ENCODE data around the gene DENND5B.

DNA sequence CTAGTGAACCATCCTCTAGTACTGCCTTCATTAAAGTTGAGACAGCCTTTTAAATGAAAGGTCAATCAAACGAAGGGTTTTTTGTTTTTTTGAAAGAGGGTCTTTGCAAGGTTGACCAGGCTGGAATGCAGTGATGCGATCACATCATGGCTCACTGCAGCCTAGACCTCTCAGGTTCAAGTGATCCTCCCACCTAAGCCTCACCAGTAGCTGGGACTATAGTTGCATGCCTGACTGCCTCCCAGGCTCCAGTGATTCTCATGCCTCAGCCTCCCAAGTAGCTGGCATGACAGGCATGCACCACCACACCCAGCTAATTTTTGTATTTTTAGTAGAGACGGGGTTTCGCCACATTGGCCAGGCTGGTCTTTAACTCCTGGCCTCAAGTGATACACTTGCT lies 150.3 kb downstream of the DENND5B start:
- TF ChIP-seq POLR2AphosphoS5 (IDR thresholded peaks at IDR 0.05; ENCODE audit: low read depth, low read length) (no peak), SIN3A (IDR thresholded peaks at IDR 0.05; ENCODE audit: borderline replicate concordance, insufficient read depth, low read length) (no peak), REST (IDR thresholded peaks at IDR 0.05; ENCODE audit: insufficient read depth in 1 of 2, low read depth in 2 of 2, low read length in 2 of 2) (no peak)

All from PFSK-1 (cell line).